ENCODE results near the gene KCNIP1.
"Not testable (repeated sequence)": the region's sequence is repeated elsewhere in the genome, so short reads cannot be mapped to it uniquely, and the experiment has no call there.

Gene KCNIP1

GRCh38 chr5:170546282-170546681 lies 42.5 kb downstream of the KCNIP1 start:
- H3K4me3 ChIP-seq (ENCODE audit: low read length in 2 of 2) = no peak overlapping the region
- no peak overlapping the region for H3K27ac ChIP-seq (ENCODE audit: low read length)
- peaks cover 0 to 4% of the 10 kb centered on the region in 2 donors for H3K9me3 ChIP-seq (ENCODE audit: control insufficient read depth in 2 of 2, low read length in 2 of 2)
- H3K27me3 ChIP-seq (ENCODE audit: control insufficient read depth in 1 of 2, insufficient read depth in 2 of 2, low read length in 2 of 2) = no peaks in the 10 kb centered on the region
- H3K9ac ChIP-seq (ENCODE audit: low read length in 2 of 2) = no peak overlapping the region
- no peaks in the 10 kb centered on the region for H3K4me1 ChIP-seq (ENCODE audit: control insufficient read depth, insufficient read depth, low read length)
- no peaks in the 10 kb centered on the region for H3K36me3 ChIP-seq (ENCODE audit: control insufficient read depth in 2 of 2, insufficient read depth in 2 of 2, low read length in 2 of 2)

- H3K36me3 ChIP-seq (ENCODE audit: control insufficient read depth in 2 of 2, insufficient read depth in 2 of 2, low read length in 2 of 2); H3K9ac ChIP-seq (ENCODE audit: low read length in 2 of 2); H3K27me3 ChIP-seq (ENCODE audit: control insufficient read depth in 1 of 2, insufficient read depth in 2 of 2, low read length in 2 of 2); H3K9me3 ChIP-seq (ENCODE audit: control insufficient read depth in 2 of 2, low read length in 2 of 2); H3K27ac ChIP-seq (ENCODE audit: low read length); H3K4me3 ChIP-seq (ENCODE audit: low read length in 2 of 2): not testable (repeated sequence)
- peaks cover 13% of the 10 kb centered on the region for H3K4me1 ChIP-seq (ENCODE audit: control insufficient read depth, insufficient read depth, low read length)
Observed at GRCh38 chr5:170550382-170550781, 46.6 kb downstream of the KCNIP1 start.

GRCh38 chr5:170551076-170551475 lies 47.3 kb downstream of the KCNIP1 start:
- Histone ChIP-seq H3K27ac (ENCODE audit: low read length) (no peak overlapping the region), H3K9ac (ENCODE audit: low read length in 2 of 2) (no peak overlapping the region), H3K4me3 (ENCODE audit: low read length in 2 of 2) (no peak overlapping the region), H3K4me1 (ENCODE audit: control insufficient read depth, insufficient read depth, low read length) (peaks cover 13% of the 10 kb centered on the region), H3K9me3 (ENCODE audit: control insufficient read depth in 2 of 2, low read length in 2 of 2) (no peaks in the 10 kb centered on the region), H3K36me3 (ENCODE audit: control insufficient read depth in 2 of 2, insufficient read depth in 2 of 2, low read length in 2 of 2) (no peaks in the 10 kb centered on the region), H3K27me3 (ENCODE audit: control insufficient read depth in 1 of 2, insufficient read depth in 2 of 2, low read length in 2 of 2) (peaks cover 0 to 4% of the 10 kb centered on the region in 2 donors)

GRCh38 chr5:170551622-170552021 lies 47.8 kb downstream of the KCNIP1 start:
- H3K36me3 ChIP-seq (ENCODE audit: control insufficient read depth in 2 of 2, insufficient read depth in 2 of 2, low read length in 2 of 2) = no peaks in the 10 kb centered on the region
- no peak overlapping the region for H3K27ac ChIP-seq (ENCODE audit: low read length)
- H3K9ac ChIP-seq (ENCODE audit: low read length in 2 of 2) = no peak overlapping the region
- H3K4me3 ChIP-seq (ENCODE audit: low read length in 2 of 2) = no peak overlapping the region
- H3K27me3 ChIP-seq (ENCODE audit: control insufficient read depth in 1 of 2, insufficient read depth in 2 of 2, low read length in 2 of 2) = peaks cover 0 to 4% of the 10 kb centered on the region in 2 donors
- H3K4me1 ChIP-seq (ENCODE audit: control insufficient read depth, insufficient read depth, low read length) = peaks cover 13% of the 10 kb centered on the region
- no peaks in the 10 kb centered on the region for H3K9me3 ChIP-seq (ENCODE audit: control insufficient read depth in 2 of 2, low read length in 2 of 2)

- H3K27me3 ChIP-seq (ENCODE audit: control insufficient read depth in 1 of 2, insufficient read depth in 2 of 2, low read length in 2 of 2) = peaks cover 0 to 4% of the 10 kb centered on the region in 2 donors
- peak overlapping the region in 1 of 2 donors; percentile 13 for H3K9ac ChIP-seq (ENCODE audit: low read length in 2 of 2)
- H3K4me3 ChIP-seq (ENCODE audit: low read length in 2 of 2) = no peak overlapping the region
- H3K27ac ChIP-seq (ENCODE audit: low read length) = no peak overlapping the region
- no peaks in the 10 kb centered on the region for H3K9me3 ChIP-seq (ENCODE audit: control insufficient read depth in 2 of 2, low read length in 2 of 2)
- peaks cover 13% of the 10 kb centered on the region for H3K4me1 ChIP-seq (ENCODE audit: control insufficient read depth, insufficient read depth, low read length)
- no peaks in the 10 kb centered on the region for H3K36me3 ChIP-seq (ENCODE audit: control insufficient read depth in 2 of 2, insufficient read depth in 2 of 2, low read length in 2 of 2)
Observed at GRCh38 chr5:170552621-170553115, 48.8 kb downstream of the KCNIP1 start.

GRCh38 chr5:170553218-170553617 lies 49.4 kb downstream of the KCNIP1 start:
- Histone ChIP-seq H3K27ac (ENCODE audit: low read length) (no peak overlapping the region), H3K9me3 (ENCODE audit: control insufficient read depth in 2 of 2, low read length in 2 of 2) (no peaks in the 10 kb centered on the region), H3K36me3 (ENCODE audit: control insufficient read depth in 2 of 2, insufficient read depth in 2 of 2, low read length in 2 of 2) (no peaks in the 10 kb centered on the region), H3K4me3 (ENCODE audit: low read length in 2 of 2) (no peak overlapping the region), H3K9ac (ENCODE audit: low read length in 2 of 2) (no peak overlapping the region), H3K4me1 (ENCODE audit: control insufficient read depth, insufficient read depth, low read length) (peaks cover 13% of the 10 kb centered on the region), H3K27me3 (ENCODE audit: control insufficient read depth in 1 of 2, insufficient read depth in 2 of 2, low read length in 2 of 2) (peaks cover 0 to 4% of the 10 kb centered on the region in 2 donors)

- Histone ChIP-seq H3K36me3 (ENCODE audit: control insufficient read depth in 2 of 2, insufficient read depth in 2 of 2, low read length in 2 of 2) (no peaks in the 10 kb centered on the region), H3K9ac (ENCODE audit: low read length in 2 of 2) (no peak overlapping the region), H3K4me1 (ENCODE audit: control insufficient read depth, insufficient read depth, low read length) (peaks cover 13% of the 10 kb centered on the region), H3K27me3 (ENCODE audit: control insufficient read depth in 1 of 2, insufficient read depth in 2 of 2, low read length in 2 of 2) (peaks cover 0 to 8% of the 10 kb centered on the region in 2 donors), H3K9me3 (ENCODE audit: control insufficient read depth in 2 of 2, low read length in 2 of 2) (no peaks in the 10 kb centered on the region), H3K27ac (ENCODE audit: low read length) (no peak overlapping the region), H3K4me3 (ENCODE audit: low read length in 2 of 2) (no peak overlapping the region)
Observed at GRCh38 chr5:170554521-170555267, 50.9 kb downstream of the KCNIP1 start.

- no peak overlapping the region for H3K4me3 ChIP-seq (ENCODE audit: low read length in 2 of 2)
- no peak overlapping the region for H3K27ac ChIP-seq (ENCODE audit: low read length)
- no peak overlapping the region for H3K9ac ChIP-seq (ENCODE audit: low read length in 2 of 2)
- H3K4me1 ChIP-seq (ENCODE audit: control insufficient read depth, insufficient read depth, low read length) = peaks cover 12% of the 10 kb centered on the region
- H3K9me3 ChIP-seq (ENCODE audit: control insufficient read depth in 2 of 2, low read length in 2 of 2) = no peaks in the 10 kb centered on the region
- no peaks in the 10 kb centered on the region for H3K36me3 ChIP-seq (ENCODE audit: control insufficient read depth in 2 of 2, insufficient read depth in 2 of 2, low read length in 2 of 2)
- peaks cover 0 to 11% of the 10 kb centered on the region in 2 donors for H3K27me3 ChIP-seq (ENCODE audit: control insufficient read depth in 1 of 2, insufficient read depth in 2 of 2, low read length in 2 of 2)
Observed at GRCh38 chr5:170557314-170557713, 53.5 kb downstream of the KCNIP1 start.

GRCh38 chr5:170559296-170559695 lies 55.5 kb downstream of the KCNIP1 start:
- H3K27ac ChIP-seq (ENCODE audit: low read length) = no peak overlapping the region

GRCh38 chr5:170560938-170561337 lies 57.1 kb downstream of the KCNIP1 start:
- Histone ChIP-seq H3K27ac (ENCODE audit: low read length) (no peak overlapping the region), H3K36me3 (ENCODE audit: control insufficient read depth in 2 of 2, insufficient read depth in 2 of 2, low read length in 2 of 2) (no peaks in the 10 kb centered on the region), H3K4me1 (ENCODE audit: control insufficient read depth, insufficient read depth, low read length) (no peaks in the 10 kb centered on the region), H3K9me3 (ENCODE audit: control insufficient read depth in 2 of 2, low read length in 2 of 2) (no peaks in the 10 kb centered on the region), H3K27me3 (ENCODE audit: control insufficient read depth in 1 of 2, insufficient read depth in 2 of 2, low read length in 2 of 2) (peaks cover 0 to 6% of the 10 kb centered on the region in 2 donors), H3K9ac (ENCODE audit: low read length in 2 of 2) (no peak overlapping the region), H3K4me3 (ENCODE audit: low read length in 2 of 2) (no peak overlapping the region)

More at GRCh38 chr5:170559296-170559695, 55.5 kb downstream of the KCNIP1 start:
- no peaks in the 10 kb centered on the region for H3K36me3 ChIP-seq (ENCODE audit: control insufficient read depth in 2 of 2, insufficient read depth in 2 of 2, low read length in 2 of 2)
- peaks cover 0 to 11% of the 10 kb centered on the region in 2 donors for H3K27me3 ChIP-seq (ENCODE audit: control insufficient read depth in 1 of 2, insufficient read depth in 2 of 2, low read length in 2 of 2)
- H3K4me1 ChIP-seq (ENCODE audit: control insufficient read depth, insufficient read depth, low read length) = peaks cover 4% of the 10 kb centered on the region
- H3K4me3 ChIP-seq (ENCODE audit: low read length in 2 of 2) = no peak overlapping the region
- H3K9me3 ChIP-seq (ENCODE audit: control insufficient read depth in 2 of 2, low read length in 2 of 2) = no peaks in the 10 kb centered on the region
- H3K9ac ChIP-seq (ENCODE audit: low read length in 2 of 2) = no peak overlapping the region

All from stomach smooth muscle (tissue), 2 donors.